Measurements from ENCODE around the gene ERBB2. TPM values are rescaled to one million over a fixed set of nuclear protein-coding genes. Genes with fewer than 3 reads are reported as not detected.

ERBB2 gene
- total and polyA plus RNA-seq, 2 of the 4 experiments (the other 2 are of a cell fraction) = 28.7 to 33.3 TPM

DNA sequence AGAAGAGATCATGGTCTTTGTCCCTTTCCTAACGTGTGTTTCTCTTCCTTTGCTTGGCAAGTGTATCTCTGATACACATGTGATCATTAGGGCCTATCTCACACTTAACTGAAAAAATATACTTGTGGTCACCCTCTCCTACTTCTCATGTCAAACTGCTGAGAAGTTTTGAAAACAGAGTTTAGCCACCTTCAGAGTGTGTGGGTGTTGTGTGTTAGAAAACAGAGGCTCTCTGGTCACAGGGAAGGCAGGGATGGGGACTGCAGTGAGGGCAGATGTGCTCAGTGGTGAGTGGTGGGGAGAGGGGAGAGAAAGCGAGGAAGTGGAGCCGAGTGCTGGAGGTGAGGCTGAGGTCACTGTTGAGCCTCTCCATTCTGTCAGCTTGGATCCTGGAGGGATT is 67.3 kb downstream of the ERBB2 start:
- ChIA-PET POLR2A (ENCODE audit: unreplicated experiment) (no interaction called here), CTCF (no interaction called here)
- Histone ChIP-seq H3K27ac (ENCODE audit: insufficient read depth, low read length) (no peak overlapping the region), H2AK9ac (replicated peaks; ENCODE audit: low read depth, low read length, poor library complexity) (no peak overlapping the region), H3K4ac (ENCODE audit: low read depth, low read length) (no peak overlapping the region), H2AFZ (replicated peaks; ENCODE audit: low read length, poor library complexity) (no peak overlapping the region), H3K4me1 (ENCODE audit: control insufficient read depth, insufficient read depth, low read length) (no peaks in the 10 kb centered on the region), H2BK15ac (ENCODE audit: low read depth, low read length) (no peak overlapping the region), H4K20me1 (ENCODE audit: insufficient read depth, low read length) (no peaks in the 10 kb centered on the region), H3K36me3 (ENCODE audit: control insufficient read depth, insufficient read depth, low read length) (no peaks in the 10 kb centered on the region), H3K56ac (ENCODE audit: extremely low read depth, insufficient read depth, low read length) (no peak overlapping the region), H3K4me2 (ENCODE audit: low read depth, low read length) (no peak overlapping the region), H3K18ac (ENCODE audit: low read depth, low read length) (no peak overlapping the region), H4K91ac (ENCODE audit: insufficient read depth, low read depth, low read length) (no peak overlapping the region), H3K14ac (replicated peaks; ENCODE audit: low read depth, low read length) (no peak overlapping the region), H2AK5ac (ENCODE audit: low read depth, low read length) (no peak overlapping the region), H3K9ac (ENCODE audit: low read depth, low read length) (no peak overlapping the region), H4K8ac (ENCODE audit: low read depth in 2 of 2, low read length in 2 of 2) (no peak overlapping the region), H4K5ac (ENCODE audit: low read depth, low read length) (no peak overlapping the region), H3K27me3 (ENCODE audit: control insufficient read depth, insufficient read depth, low read length) (peaks cover 53% of the 10 kb centered on the region), H3K4me3 (ENCODE audit: insufficient read depth, low read depth, low read length) (no peak overlapping the region), H3K23ac (ENCODE audit: low read depth, low read length) (no peak overlapping the region), H3K9me1 (ENCODE audit: insufficient read depth, low read length) (no peaks in the 10 kb centered on the region), H2BK120ac (ENCODE audit: low read depth, low read length) (no peak overlapping the region), H2BK5ac (ENCODE audit: low read depth, low read length, poor library complexity, severe bottlenecking) (no peak overlapping the region), H3K79me1 (ENCODE audit: low read depth in 1 of 2, low read length in 2 of 2) (no peaks in the 10 kb centered on the region), H2BK20ac (ENCODE audit: low read depth, low read length) (no peak overlapping the region), H3K9me3 (ENCODE audit: control insufficient read depth, insufficient read depth, low read length) (peaks cover 7% of the 10 kb centered on the region)
- TF ChIP-seq CHD1 (IDR thresholded peaks at IDR 0.05; ENCODE audit: low read depth, low read length) (no peak), POLR2A (IDR thresholded peaks at IDR 0.05; ENCODE audit: low read depth, low read length) (no peak), MXI1 (IDR thresholded peaks at IDR 0.05; ENCODE audit: borderline replicate concordance, low read depth, low read length) (no peak), NFE2L2 (IDR thresholded peaks at IDR 0.05; ENCODE audit: low read depth, low read length) (no peak)
- TF ChIP-seq, protein P1, sequence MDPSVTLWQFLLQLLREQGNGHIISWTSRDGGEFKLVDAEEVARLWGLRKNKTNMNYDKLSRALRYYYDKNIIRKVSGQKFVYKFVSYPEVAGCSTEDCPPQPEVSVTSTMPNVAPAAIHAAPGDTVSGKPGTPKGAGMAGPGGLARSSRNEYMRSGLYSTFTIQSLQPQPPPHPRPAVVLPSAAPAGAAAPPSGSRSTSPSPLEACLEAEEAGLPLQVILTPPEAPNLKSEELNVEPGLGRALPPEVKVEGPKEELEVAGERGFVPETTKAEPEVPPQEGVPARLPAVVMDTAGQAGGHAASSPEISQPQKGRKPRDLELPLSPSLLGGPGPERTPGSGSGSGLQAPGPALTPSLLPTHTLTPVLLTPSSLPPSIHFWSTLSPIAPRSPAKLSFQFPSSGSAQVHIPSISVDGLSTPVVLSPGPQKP (IDR thresholded peaks at IDR 0.05; ENCODE audit: borderline replicate concordance, low read depth, low read length) = no peak
- no TSS peak for BruUV-seq (replicated peaks)
- DNase-seq = no peak
- intact Hi-C loops (cut with micrococcal nuclease) = no loop called here
- no CpG with 5 or more reads among the region's 3 CpGs for WGBS, 2 experiments (ENCODE audit: extremely low coverage in 2 of 2, insufficient read length in 1 of 2)
- in situ Hi-C loops (cut with MboI; ENCODE audit: low sequenced_read_pairs) = no loop called here
- dilution Hi-C loops (cut with HindIII; ENCODE audit: low sequenced_read_pairs, unreplicated experiment) = no loop called here
- no peak for ATAC-seq (ENCODE audit: low read depth)

Measured in IMR-90 (cell line).